Stimulated activated CD4-positive, alpha-beta T cell treated with anti-CD3 and anti-CD28 coated beads, Interleukin-1b, Interleukin-23, amount 100 ng/mL, for 24 hours (primary cell): ENCODE measurements around the gene PRG2.

Source experiments
- DNase-seq, 4 experiments: peaks; one replicate each; pipeline ENCODE4 v3.0.0-alpha.2; 2020; ENCODE audit warnings: low read depth in 4 of 4, low spot score in 1 of 4

The PRG2 gene

GRCh38 chr11:57397394-57397990 lies 7.0 kb upstream of the PRG2 start:
- no peak for DNase-seq

- no peak for DNase-seq
Measured at GRCh38 chr11:57396744-57397143, 6.3 kb upstream of the PRG2 start.

- no peak for DNase-seq
Measured at GRCh38 chr11:57395905-57396623, 5.6 kb upstream of the PRG2 start.

GRCh38 chr11:57394203-57394965 lies 3.9 kb upstream of the PRG2 start:
- DNase-seq: no peak

GRCh38 chr11:57392763-57393105 lies 2.3 kb upstream of the PRG2 start:
- no peak for DNase-seq

GRCh38 chr11:57392066-57392762 lies 1.8 kb upstream of the PRG2 start:
- DNase-seq: no peak

- DNase-seq: no peak
Measured at GRCh38 chr11:57391539-57391938, 1.1 kb upstream of the PRG2 start.

- DNase-seq: no peak
Measured at GRCh38 chr11:57391111-57391510, 661 bp upstream of the PRG2 start.

- no peak for DNase-seq
Measured at GRCh38 chr11:57387289-57388030, 3.0 kb downstream of the PRG2 start.

- no peak for DNase-seq
Measured at GRCh38 chr11:57386178-57386940, 4.1 kb downstream of the PRG2 start.

GRCh38 chr11:57380975-57381374 lies 9.5 kb downstream of the PRG2 start, which contains the start of gene PRG3:
Gene PRG3, minus strand, starts transcription at chr11:57381150. Its CDS starts 442 bp downstream, at chr11:57380708.
- DNase-seq: no peak

GRCh38 chr11:57379732-57380131 lies 10.7 kb downstream of the PRG2 start:
- no peak for DNase-seq

GRCh38 chr11:57378186-57378585 lies 12.3 kb downstream of the PRG2 start:
- no peak for DNase-seq

- DNase-seq: no peak
Measured at GRCh38 chr11:57377107-57377506, 13.3 kb downstream of the PRG2 start.

GRCh38 chr11:57376095-57377090 lies 14.1 kb downstream of the PRG2 start:
- DNase-seq: no peak

- no peak for DNase-seq
Measured at GRCh38 chr11:57375490-57375889, 15.0 kb downstream of the PRG2 start.

GRCh38 chr11:57374966-57375365 lies 15.5 kb downstream of the PRG2 start:
- DNase-seq: no peak

- no peak for DNase-seq
Measured at GRCh38 chr11:57373146-57373545, 17.3 kb downstream of the PRG2 start.

- no peak for DNase-seq
Measured at GRCh38 chr11:57370941-57371340, 19.5 kb downstream of the PRG2 start.
